GM21526 (cell line): ENCODE data around the gene RASL12.
"Not testable (repeated sequence)": the region's sequence is repeated elsewhere in the genome, so short reads cannot be mapped to it uniquely, and the experiment has no call there.

Source experiments
- ATAC-seq: cut with Tn5 transposase; IDR thresholded peaks from one replicate; pipeline ENCODE4 v1.9.1; 2021; ENCODE audit warnings: moderate library complexity; ENCODE audit not compliant: unreplicated experiment, low FRiP score

Gene RASL12

DNA sequence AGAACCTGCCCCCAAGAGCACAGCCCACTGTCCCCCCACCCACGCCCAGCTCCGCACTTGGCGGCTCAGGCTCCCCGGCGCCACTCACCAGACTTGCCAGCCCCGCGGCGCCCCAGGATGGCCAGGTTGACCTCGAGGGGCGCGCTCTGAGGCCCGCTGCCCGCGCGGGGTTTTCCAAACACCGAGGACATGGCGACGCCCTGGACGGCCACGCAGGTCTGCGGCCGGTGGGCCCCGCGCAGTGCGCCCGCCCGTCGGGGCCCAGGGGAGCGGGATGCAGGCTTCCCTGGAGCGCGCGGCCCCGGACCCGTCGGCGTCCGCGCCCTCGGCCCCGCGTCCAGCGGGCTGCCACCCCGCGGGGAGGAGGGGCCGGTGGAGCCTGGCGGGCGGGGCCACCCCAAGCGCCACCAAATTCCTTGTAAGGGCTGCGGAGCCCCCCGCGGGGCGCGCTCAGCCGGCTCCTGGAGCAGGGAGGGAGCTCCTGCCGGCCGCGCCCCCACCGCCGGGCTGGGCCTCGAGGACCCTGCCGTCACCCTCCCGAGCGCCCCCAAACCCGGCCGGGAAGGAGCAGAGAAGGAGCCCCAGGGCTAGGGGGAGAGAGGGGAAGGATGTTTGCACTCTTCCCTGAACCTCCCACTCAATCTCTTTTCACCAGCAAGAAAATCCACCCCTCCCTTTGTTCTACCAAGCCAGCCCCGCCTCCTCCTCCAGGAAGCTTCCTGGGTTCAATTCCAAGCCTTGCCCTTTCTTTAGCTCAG, at the start of gene RASL12:
Gene RASL12, minus strand, starts transcription at position 347 of the 758 bp plus-strand sequence. Its CDS starts 156 bp downstream, at position 191.
- ATAC-seq = no peak

GRCh38 chr15:65115542-65115941, 47.8 kb upstream of the RASL12 start:
- ATAC-seq = no peak

GRCh38 chr15:65115086-65115485, 47.3 kb upstream of the RASL12 start, which contains the start of gene UBAP1L:
Gene UBAP1L, minus strand, starts transcription at chr15:65115200. Its CDS starts 8,985 bp downstream, at chr15:65106215.
- no peak for ATAC-seq

DNA sequence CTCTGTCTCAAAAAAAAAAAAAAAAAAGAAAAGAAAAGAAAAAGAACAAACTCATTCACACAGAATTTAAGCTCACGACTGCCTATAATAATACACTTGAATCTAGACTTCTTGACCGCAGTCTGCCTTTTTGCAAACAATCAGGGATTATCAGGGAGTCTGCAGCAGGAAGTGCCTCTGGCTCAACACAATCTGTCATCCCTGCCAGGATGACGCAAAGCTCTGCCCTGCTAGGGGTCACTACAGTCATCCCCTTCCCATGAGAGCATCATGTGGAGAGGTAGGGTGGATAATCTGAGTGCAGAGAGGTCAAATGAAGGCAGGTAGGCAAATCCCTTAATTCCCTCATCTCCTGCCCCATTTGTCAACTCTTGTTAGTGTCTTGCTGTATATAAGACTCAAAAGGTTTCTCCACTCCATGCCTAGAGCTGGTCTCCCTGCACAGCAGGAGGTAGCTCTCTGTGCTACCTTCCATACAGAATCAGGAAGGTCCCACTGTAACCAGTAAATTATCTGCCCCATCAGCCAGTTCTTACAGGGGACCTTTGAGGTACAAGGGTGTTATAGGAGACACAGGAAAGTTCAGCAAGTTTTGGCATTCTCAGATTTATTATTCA, 43.0 kb upstream of the RASL12 start:
- ATAC-seq = no peak

DNA sequence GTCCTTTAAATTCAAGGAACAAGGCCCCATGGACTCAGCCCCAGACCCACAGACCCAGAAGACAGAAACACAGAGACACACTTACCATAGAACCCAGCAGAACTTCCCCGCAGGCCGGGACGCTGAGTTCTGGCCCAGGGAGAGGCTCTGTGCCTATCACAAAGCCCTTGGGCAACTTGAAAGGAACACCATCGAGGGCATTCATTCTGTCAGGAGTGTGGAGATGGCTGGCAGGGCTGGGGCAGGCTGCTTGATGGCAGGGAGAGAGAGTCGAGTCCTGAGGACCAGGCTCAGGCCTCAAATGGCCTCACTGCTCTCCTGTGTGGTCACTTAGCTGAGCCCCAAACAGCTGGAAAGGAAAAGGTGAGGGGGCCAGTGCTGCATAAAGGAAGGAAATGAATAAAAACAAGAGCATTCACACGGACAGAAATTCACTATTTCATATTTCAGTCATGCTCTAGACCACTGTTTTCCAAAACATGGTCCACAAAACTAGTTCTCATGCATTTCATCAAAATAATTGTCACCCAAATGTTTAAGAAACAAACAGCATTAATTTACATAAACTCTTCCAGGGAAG, 38.3 kb upstream of the RASL12 start:
- ATAC-seq = no peak

DNA sequence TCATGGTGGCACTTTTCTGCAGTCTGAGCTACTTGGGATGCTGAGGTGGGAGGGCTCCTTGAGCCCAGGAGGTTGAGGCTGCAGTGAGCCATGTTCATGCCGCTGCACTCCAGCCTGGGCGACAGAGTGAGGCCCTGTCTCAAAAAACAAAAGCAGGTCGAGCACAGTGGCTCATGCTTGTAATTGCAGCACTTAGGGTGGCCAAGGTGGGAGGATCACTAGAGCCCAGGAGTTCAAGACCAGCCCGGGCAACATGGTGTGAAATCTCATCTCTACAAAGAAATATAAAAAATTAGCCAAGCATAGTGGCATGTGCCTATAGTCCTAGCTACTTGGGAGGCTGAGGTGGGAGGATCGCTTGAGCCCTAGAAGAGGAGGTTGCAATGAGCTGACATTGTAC, 37.2 kb upstream of the RASL12 start:
- ATAC-seq = no peak

GRCh38 chr15:65102912-65103311, 35.1 kb upstream of the RASL12 start:
- ATAC-seq = no peak

DNA sequence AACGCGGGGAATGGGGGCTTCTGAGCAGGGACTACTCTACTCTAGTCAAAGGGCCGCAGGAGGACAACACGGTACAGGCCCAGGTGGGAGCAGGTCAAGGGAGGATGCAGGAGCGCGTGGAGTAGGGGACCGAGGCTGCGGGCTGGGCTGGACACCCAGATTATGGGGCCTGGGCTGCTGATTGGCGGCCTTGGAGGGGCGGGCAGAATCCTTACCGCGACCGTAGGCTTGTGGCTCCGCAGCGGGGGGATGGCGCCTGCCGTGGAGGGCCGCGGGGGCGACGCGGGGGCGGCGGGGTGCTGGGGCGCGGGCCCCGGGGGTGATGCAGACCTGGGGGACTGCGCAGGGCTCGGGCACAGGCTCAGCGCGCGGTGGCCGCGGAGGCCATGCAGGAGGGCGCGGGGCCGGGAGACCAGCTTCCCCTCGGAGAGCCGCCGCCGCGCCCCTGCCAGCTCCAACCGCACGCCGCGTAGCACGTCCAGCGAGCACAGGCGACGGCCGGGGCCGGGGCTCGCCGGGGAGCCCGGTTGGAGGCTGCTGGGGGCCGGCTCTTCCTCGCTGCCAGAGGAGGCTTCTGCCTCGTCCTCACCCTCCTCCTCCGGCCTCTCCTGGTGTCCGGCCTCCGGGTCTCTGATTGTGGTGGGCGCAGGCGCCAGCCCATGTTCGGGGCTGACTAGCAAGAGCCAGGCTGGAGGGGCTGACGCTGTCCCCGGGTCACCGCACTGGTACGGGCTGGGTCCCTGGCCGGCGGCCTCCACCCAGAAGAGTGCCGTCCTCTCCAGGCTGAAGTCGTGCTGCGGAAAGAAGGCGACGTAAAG, 34.3 kb upstream of the RASL12 start:
- ATAC-seq = no peak

- no peak for ATAC-seq
Measured at GRCh38 chr15:65101411-65101890, 33.7 kb upstream of the RASL12 start.

GRCh38 chr15:65100442-65100841, 32.7 kb upstream of the RASL12 start:
- ATAC-seq = no peak

- not testable (repeated sequence) for ATAC-seq
Measured at GRCh38 chr15:65099801-65100200, 32.0 kb upstream of the RASL12 start.

DNA sequence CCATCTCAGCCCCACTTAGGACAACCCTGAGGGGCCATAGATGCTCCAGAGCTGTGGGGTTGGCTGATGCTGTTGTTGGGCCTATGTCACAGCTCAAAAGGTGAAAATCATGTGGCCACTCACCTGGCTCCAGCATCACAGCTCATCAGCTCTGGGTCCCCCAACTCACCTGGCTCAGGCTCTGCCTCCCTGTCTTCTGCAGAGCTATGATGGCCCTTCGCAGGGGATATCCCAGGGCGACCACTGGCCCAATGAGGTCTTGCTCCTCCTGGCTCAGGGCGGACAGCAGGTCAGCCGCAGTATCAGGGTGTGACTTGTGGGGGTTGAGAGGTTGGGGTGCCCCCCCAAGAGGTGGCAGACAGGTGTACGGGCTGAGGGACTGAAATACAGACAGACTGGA, 31.5 kb upstream of the RASL12 start:
- ATAC-seq = no peak

GRCh38 chr15:65097651-65098263, 30.0 kb upstream of the RASL12 start:
- no peak for ATAC-seq

- no peak for ATAC-seq
Measured at GRCh38 chr15:65096481-65097385, 28.9 kb upstream of the RASL12 start.

DNA sequence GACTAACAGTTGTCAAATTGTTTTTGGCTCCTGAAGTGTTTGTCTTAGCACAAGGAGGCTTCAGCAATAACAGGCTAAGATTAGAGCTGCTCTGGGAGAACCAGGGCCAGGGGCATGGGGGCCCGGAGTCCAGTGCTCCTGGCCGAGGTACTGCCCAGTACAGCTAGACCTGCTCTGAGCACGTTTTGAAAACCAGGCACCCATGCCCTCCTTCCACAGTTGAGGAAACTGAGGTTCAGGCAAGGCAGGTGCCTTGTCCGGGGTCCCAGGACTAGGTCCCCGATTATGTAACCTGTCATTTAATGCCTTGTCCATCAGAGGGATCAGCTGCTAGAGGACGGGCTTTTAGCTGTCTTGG, 27.9 kb upstream of the RASL12 start:
- no peak for ATAC-seq

DNA sequence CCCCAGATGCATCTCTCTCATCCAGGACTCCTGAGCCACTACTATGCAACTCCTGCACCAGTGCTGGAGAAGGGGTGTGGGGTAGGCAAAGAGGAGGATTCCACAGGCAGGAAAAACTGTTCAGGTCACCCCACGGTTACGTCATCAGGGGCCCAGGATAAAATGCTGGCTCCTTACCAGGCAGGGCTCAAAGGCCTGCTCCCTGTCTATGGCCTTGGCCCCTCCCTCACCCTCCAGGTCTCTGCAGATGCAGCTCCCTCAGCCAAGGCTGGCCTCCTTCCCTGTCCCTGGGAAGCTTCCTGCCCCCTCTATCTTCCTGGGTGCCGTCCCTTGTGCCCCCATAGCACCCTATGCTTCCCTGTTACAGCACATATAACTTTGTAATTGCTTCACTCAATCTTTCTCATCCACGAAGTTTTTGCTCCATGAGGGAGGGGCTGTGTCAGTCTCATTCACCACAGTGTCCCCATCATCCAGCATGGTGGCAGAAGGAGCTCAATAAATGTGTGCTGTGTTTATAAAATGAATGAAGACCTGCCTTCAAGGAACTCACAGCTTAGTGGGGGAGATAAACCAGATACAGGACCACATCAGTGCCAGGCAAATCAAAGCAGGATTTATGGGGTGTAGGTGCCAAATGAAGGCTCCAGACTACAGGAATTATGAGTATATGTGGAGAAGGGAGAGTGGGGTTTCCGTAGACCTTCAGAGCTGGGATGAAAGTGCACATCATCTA, 27.4 kb upstream of the RASL12 start:
- no peak for ATAC-seq

GRCh38 chr15:65094294-65094995, 26.7 kb upstream of the RASL12 start:
- no peak for ATAC-seq

DNA sequence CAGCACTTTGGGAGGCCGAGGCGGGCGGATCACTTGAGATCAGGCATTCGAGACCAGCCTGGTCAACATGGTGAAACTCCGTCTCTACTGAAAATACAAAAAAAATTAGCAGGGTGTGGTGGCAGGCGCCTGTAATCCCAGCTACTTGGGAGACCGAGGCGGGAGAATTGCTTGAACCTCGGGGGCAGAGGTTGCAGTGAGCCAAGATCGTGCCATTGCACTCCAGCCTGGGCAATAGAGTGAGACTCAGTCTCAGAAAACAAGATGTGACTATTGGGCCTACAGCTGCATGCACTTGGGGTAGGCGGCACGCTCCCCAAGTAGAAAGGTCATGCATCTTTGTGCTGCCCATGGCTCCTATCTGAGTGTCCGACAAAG, 26.0 kb upstream of the RASL12 start:
- ATAC-seq = not testable (repeated sequence)
